AG09319 (cell line): Measurements from ENCODE around the gene KANSL1.

ENCODE experiments used
- DNase-seq: peaks from one replicate; pipeline ENCODE4 v3.0.0-alpha.2; 2010; ENCODE audit warnings: low read depth; ENCODE audit errors: extremely low read depth
- CTCF ChIP-seq: IDR thresholded peaks from 2 replicates; pipeline ENCODE4 v1.5.1; 2011; ENCODE audit warnings: low read depth, mild to moderate bottlenecking, inconsistent platforms, low read length, moderate library complexity

KANSL1 gene

GRCh38 chr17:46027976-46028325 is 165.3 kb downstream of the KANSL1 start:
- DNase-seq: no peak
- no peak for TF ChIP-seq CTCF

GRCh38 chr17:46027048-46027975 is 165.9 kb downstream of the KANSL1 start:
- DNase-seq: no peak
- TF ChIP-seq CTCF: no peak

GRCh38 chr17:46026166-46027047 is 166.8 kb downstream of the KANSL1 start:
- no peak for DNase-seq
- no peak for TF ChIP-seq CTCF

GRCh38 chr17:46025510-46026165 is 167.6 kb downstream of the KANSL1 start:
- no peak for DNase-seq
- no peak for TF ChIP-seq CTCF

- no peak for TF ChIP-seq CTCF
- no peak for DNase-seq
Observed at GRCh38 chr17:46025060-46025459, 168.2 kb downstream of the KANSL1 start.

- TF ChIP-seq CTCF: no peak
- no peak for DNase-seq
Observed at GRCh38 chr17:46024590-46024989, 168.6 kb downstream of the KANSL1 start.
